ENCODE data around the gene CARNS1.

Gene CARNS1

DNA sequence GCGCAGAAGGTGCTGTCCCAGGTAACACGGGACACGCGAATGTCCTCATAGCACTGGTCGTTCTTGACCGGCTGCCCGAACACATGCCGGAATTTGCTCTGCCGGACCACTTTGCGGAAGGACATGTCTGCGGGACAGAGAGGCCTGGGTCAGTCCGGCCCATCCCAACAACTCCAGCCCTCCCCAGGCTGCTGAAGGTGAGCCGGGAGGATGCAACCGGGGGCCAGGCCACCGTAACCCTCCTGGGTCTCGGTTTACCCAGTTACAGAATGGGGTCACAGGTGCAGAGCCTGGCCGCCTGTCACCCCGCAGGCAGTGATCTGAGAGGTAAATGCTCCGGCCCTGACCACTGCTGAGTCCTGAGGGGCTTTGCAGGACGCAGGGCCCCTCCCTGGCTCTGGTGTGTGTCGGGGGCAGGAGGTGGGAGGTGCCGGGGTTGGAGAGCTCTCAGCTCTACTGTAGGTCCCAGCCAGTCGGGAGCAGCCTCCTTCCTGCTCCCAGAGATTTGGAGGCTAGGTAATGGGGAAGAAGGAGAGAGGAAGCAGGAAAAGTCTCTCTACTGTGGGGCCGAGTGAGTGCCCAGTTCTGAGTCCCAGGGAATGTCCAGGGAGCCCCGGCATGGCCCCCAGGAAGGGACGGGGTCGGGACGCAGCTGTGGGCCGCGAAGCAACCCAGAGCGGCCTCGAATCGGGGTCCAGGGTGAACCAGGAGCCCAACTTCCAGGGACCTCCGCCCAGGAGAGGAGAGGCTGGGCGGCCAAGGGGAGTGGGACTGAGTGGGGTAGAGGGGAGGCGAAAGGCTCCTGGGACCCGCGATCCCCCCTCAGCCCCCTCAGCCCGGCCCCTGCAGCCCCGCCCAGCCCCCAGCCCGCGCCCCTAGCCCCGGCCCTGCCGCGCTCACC lies 27.3 kb downstream of the CARNS1 start:
- ChIA-PET POLR2A (interaction anchor here (0.5 to 0.9 kb wide), 4 partner anchors 14 to 65 kb away, joined by 3 to 6 read pairs (median 3); partner anchors contain the start of genes CDK2AP2, PPP1CA and RPS6KB2), CTCF (no interaction called here)
- peak; percentile 37 for DNase-seq (ENCODE audit: extremely low spot score)
- TF ChIP-seq HDGF (IDR thresholded peaks at IDR 0.05; ENCODE audit: borderline replicate concordance) (no peak), FOXA1 (IDR thresholded peaks at IDR 0.05) (no peak), TARDBP (IDR thresholded peaks at IDR 0.05) (no peak), L3MBTL2 (conservative IDR thresholded peaks at IDR 0.05) (no peak), SUZ12 (IDR thresholded peaks at IDR 0.05) (no peak), ARNT (IDR thresholded peaks at IDR 0.05) (no peak), FOXM1 (IDR thresholded peaks at IDR 0.05; ENCODE audit: borderline replicate concordance) (no peak), ZNF384 (IDR thresholded peaks at IDR 0.05) (no peak), SP1 (IDR thresholded peaks at IDR 0.05) (no peak), FOXK2 (IDR thresholded peaks at IDR 0.05) (no peak), ELF4 (IDR thresholded peaks at IDR 0.05) (no peak), NFRKB (IDR thresholded peaks at IDR 0.05) (no peak), LEF1 (IDR thresholded peaks at IDR 0.05; ENCODE audit: borderline replicate concordance) (no peak), CTBP1 (IDR thresholded peaks at IDR 0.05; ENCODE audit: borderline replicate concordance) (no peak), BHLHE40 (IDR thresholded peaks at IDR 0.05; ENCODE audit: borderline replicate concordance) (no peak)
- TF ChIP-seq, protein P1, sequence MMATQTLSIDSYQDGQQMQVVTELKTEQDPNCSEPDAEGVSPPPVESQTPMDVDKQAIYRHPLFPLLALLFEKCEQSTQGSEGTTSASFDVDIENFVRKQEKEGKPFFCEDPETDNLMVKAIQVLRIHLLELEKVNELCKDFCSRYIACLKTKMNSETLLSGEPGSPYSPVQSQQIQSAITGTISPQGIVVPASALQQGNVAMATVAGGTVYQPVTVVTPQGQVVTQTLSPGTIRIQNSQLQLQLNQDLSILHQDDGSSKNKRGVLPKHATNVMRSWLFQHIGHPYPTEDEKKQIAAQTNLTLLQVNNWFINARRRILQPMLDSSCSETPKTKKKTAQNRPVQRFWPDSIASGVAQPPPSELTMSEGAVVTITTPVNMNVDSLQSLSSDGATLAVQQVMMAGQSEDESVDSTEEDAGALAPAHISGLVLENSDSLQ (IDR thresholded peaks at IDR 0.05), result no peak

DNA sequence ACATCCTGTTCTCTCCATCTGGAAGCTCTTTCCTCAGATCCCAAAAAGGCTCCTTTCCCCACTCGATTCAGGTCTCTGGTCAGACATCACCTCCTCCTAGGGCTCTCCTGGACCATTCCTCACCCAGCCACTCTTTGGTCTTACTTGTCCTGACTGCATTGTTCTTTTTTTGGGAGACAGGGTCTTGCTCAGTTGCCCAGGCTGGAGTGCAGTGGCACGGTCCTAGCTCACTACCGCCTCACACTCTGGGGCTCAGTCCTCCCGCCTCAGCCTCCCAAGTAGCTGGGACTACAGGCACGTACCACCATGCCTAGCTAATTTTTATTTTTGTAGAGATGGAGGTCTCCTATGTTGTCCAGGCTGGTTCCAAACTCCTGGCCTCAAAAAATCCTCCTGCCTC lies 30.0 kb downstream of the CARNS1 start:
- ChIA-PET CTCF (no interaction called here), POLR2A (no interaction called here)
- no peak for TF ChIP-seq BHLHE40 (IDR thresholded peaks at IDR 0.05; ENCODE audit: borderline replicate concordance)
- no peak for TF ChIP-seq FOXK2 (IDR thresholded peaks at IDR 0.05)
- TF ChIP-seq HDGF (IDR thresholded peaks at IDR 0.05; ENCODE audit: borderline replicate concordance), result no peak
- no peak for TF ChIP-seq ZNF384 (IDR thresholded peaks at IDR 0.05)
- no peak for TF ChIP-seq NFRKB (IDR thresholded peaks at IDR 0.05)
- no peak for TF ChIP-seq L3MBTL2 (conservative IDR thresholded peaks at IDR 0.05)
- TF ChIP-seq FOXM1 (IDR thresholded peaks at IDR 0.05; ENCODE audit: borderline replicate concordance), result no peak
- no peak for TF ChIP-seq FOXA1 (IDR thresholded peaks at IDR 0.05)
- TF ChIP-seq ARNT (IDR thresholded peaks at IDR 0.05), result no peak
- TF ChIP-seq, protein P1 (IDR thresholded peaks at IDR 0.05), result no peak
- no peak for TF ChIP-seq CTBP1 (IDR thresholded peaks at IDR 0.05; ENCODE audit: borderline replicate concordance)
- no peak for TF ChIP-seq ELF4 (IDR thresholded peaks at IDR 0.05)
- TF ChIP-seq LEF1 (IDR thresholded peaks at IDR 0.05; ENCODE audit: borderline replicate concordance), result no peak
- DNase-seq (ENCODE audit: extremely low spot score), result no peak

DNA sequence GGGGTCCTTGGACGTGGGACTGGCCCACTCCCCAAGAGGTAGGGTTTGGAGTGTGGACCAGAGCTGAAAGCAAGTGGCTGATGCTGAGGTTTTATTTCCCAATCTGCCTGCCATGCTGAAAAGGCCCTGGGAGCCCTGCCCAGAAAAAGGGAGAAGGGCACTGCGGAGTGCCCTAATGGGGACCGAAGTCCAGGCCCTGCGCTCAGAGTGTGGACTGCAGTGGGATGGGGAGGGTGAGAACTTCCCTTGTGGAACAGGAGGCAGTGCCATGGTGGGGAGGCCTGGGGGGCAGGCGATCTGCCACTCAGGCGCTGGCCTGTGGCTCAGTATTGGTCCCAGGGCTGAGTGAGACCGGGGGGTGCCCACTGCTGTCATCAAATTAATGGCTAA lies 32.7 kb downstream of the CARNS1 start:
- no peak for DNase-seq (ENCODE audit: extremely low spot score)
- POLR2A ChIA-PET, result no interaction called here
- CTCF ChIA-PET, result no interaction called here
- TF ChIP-seq HDGF (IDR thresholded peaks at IDR 0.05; ENCODE audit: borderline replicate concordance), result no peak
- TF ChIP-seq SP1 (IDR thresholded peaks at IDR 0.05), result no peak
- no peak for TF ChIP-seq ZNF384 (IDR thresholded peaks at IDR 0.05)
- TF ChIP-seq L3MBTL2 (conservative IDR thresholded peaks at IDR 0.05), result no peak
- no peak for TF ChIP-seq SUZ12 (IDR thresholded peaks at IDR 0.05)
- TF ChIP-seq, protein P1 (IDR thresholded peaks at IDR 0.05), result no peak
- TF ChIP-seq FOXK2 (IDR thresholded peaks at IDR 0.05), result no peak
- no peak for TF ChIP-seq BHLHE40 (IDR thresholded peaks at IDR 0.05; ENCODE audit: borderline replicate concordance)
- no peak for TF ChIP-seq ARNT (IDR thresholded peaks at IDR 0.05)
- no peak for TF ChIP-seq FOXM1 (IDR thresholded peaks at IDR 0.05; ENCODE audit: borderline replicate concordance)
- no peak for TF ChIP-seq TARDBP (IDR thresholded peaks at IDR 0.05)
- TF ChIP-seq ELF4 (IDR thresholded peaks at IDR 0.05), result no peak
- no peak for TF ChIP-seq CTBP1 (IDR thresholded peaks at IDR 0.05; ENCODE audit: borderline replicate concordance)
- no peak for TF ChIP-seq FOXA1 (IDR thresholded peaks at IDR 0.05)
- no peak for TF ChIP-seq NFRKB (IDR thresholded peaks at IDR 0.05)
- no peak for TF ChIP-seq LEF1 (IDR thresholded peaks at IDR 0.05; ENCODE audit: borderline replicate concordance)

DNA sequence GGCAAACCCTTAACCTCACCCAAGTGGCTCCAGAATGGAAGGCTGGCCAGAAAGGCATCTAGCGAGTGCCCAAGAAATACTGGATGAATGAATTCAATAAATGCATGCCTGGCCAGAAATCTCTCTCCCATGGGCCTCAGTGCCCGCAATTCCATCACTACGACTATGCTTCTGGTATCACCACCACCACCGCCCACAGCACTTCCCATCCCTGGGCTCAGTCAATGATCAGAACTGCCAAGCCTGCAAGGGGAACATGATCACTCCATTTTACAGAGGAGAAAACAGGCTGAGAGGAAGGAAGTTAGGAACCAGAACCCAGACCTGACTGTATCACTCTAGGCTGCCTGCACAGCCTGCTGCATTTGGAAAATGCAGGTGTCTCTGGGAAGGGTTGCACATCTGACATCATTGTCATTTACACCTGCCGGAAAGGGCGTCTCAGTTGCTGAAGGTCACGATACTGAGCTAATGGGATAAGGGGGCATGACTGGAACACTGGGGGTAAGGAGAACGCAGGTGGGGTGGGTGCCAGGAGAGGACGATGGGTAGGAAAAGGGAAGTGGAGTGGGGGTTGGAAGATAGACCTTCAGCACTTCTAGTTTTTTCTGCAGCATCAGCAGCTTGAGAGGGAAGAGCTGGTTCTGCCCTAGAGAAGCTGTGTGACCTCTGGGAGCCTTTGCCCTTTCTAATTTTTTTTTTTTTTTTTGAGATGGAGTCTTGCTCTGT lies 33.8 kb downstream of the CARNS1 start:
- no peak for DNase-seq (ENCODE audit: extremely low spot score)
- CTCF ChIA-PET, result interaction anchor here (0.6 to 0.7 kb wide), 2 partner anchors 31 to 941 kb away, joined by 3 read pairs; no protein-coding TSS in a partner anchor
- POLR2A ChIA-PET, result interaction anchor here (1.2 kb wide), 1 partner anchor 34 kb away, joined by 3 read pairs; the partner anchor contains the start of gene AIP
- TF ChIP-seq ARNT (IDR thresholded peaks at IDR 0.05), result no peak
- TF ChIP-seq HDGF (IDR thresholded peaks at IDR 0.05; ENCODE audit: borderline replicate concordance), result no peak
- no peak for TF ChIP-seq ELF4 (IDR thresholded peaks at IDR 0.05)
- TF ChIP-seq FOXM1 (IDR thresholded peaks at IDR 0.05; ENCODE audit: borderline replicate concordance), result no peak
- no peak for TF ChIP-seq BHLHE40 (IDR thresholded peaks at IDR 0.05; ENCODE audit: borderline replicate concordance)
- TF ChIP-seq, protein P1 (IDR thresholded peaks at IDR 0.05), result no peak
- TF ChIP-seq FOXK2 (IDR thresholded peaks at IDR 0.05), result no peak
- no peak for TF ChIP-seq ZNF384 (IDR thresholded peaks at IDR 0.05)
